Measurements from ENCODE around the gene FAM9C. TPM values are rescaled to one million over a fixed set of nuclear protein-coding genes. Genes with fewer than 3 reads are reported as not detected.
A peak's percentile ranks its signal among the peaks of the same experiment; 100 is the strongest.

Gene FAM9C
- total RNA-seq, 2 experiments from 2014 or later: not detected

GRCh38 chrX:12994321-12994720 lies 50.1 kb downstream of the FAM9C start:
- no peaks in the 10 kb centered on the region for H3K9me3 Mint-ChIP-seq
- no peak overlapping the region for H3K4me3 ChIP-seq (ENCODE audit: low read length)
- no peaks in the 10 kb centered on the region for H3K9me3 ChIP-seq (ENCODE audit: control insufficient read depth in 1 of 2, insufficient read depth in 1 of 2, low read length in 2 of 2)
- peak overlapping the region; percentile 56 for H3K27ac Mint-ChIP-seq
- ChIA-PET POLR2A (interaction anchor here (21.5 kb wide), 1 partner anchor 15 kb away, joined by 502 read pairs; the partner anchor contains the start of gene TMSB4X), CTCF (interaction anchor here (2.0 kb wide), 1 partner anchor 48 kb away, joined by 5 read pairs; no protein-coding TSS in a partner anchor)
- H3K36me3 ChIP-seq (ENCODE audit: insufficient read depth, low read length): no peaks in the 10 kb centered on the region
- no peak for DNase-seq
- TF ChIP-seq CTCF (IDR thresholded peaks at IDR 0.05): no peak
- no peaks in the 10 kb centered on the region for H3K27me3 Mint-ChIP-seq
- no peaks in the 10 kb centered on the region for H3K27me3 ChIP-seq (ENCODE audit: control insufficient read depth in 1 of 2, insufficient read depth in 2 of 2, low read length in 2 of 2)
- H3K27ac ChIP-seq (ENCODE audit: low read depth in 1 of 2, low read length in 2 of 2): no peak overlapping the region
- no peak overlapping the region for H3K4me3 Mint-ChIP-seq
- peaks cover 25% of the 10 kb centered on the region for H3K4me1 ChIP-seq (ENCODE audit: insufficient read depth, low read length)
- intact Hi-C loops (cut with DNase I, micrococcal nuclease): no loop called here
- H3K4me1 Mint-ChIP-seq (ENCODE audit: low read depth): peaks cover 69% of the 10 kb centered on the region
- no peaks in the 10 kb centered on the region for H3K36me3 Mint-ChIP-seq (ENCODE audit: low read depth)
- ATAC-seq (ENCODE audit: poor library complexity): no peak

DNA sequence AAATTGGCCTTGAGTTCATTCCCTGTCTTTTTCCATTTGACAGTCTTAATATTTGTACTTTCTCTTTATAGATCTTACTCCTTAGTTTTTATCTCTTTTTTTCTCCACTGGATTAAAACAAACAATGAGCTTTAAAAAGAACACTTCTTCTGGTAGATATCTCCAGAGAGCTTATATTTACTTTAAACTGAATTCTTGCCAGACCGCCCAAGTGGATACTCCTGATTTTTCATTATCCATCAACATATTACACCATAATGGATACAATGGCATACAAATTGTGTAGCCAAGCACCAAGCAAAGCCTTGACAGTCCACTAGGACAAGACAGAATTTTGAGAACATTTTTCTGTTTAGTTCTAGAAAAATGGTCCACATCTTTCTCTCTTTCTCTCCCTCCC lies 50.6 kb downstream of the FAM9C start:
- H3K4me3 Mint-ChIP-seq: no peak overlapping the region

DNA sequence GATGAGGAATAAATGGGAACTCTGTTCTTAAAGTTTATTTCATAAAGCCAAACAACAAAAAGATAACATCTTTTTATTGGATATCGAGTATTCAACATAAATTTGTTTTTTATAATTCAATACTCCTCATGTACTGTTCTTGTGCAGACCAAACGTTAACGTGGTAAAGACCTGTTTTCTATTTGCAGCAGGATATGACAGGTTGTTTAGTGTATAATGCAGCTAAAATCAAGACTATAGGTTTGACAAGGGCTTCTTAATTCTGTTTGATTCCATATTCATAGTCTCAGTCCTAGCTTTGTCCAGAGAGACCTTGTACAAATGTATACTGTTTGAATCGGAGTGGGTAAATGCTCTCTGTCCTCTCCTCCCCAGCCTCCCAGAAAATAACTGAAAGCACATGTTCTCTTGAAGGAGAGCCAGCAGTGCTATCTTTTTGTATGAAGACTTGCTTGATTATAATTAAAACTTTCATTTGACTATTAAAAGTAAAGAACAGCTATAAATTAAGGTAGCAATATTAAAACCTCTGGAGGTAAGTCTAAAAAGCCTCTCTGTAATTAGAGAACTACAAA lies 51.8 kb downstream of the FAM9C start:
- POLR2A ChIA-PET: interaction anchor here (0.8 to 21.5 kb wide), 5 partner anchors 13 to 100 kb away, joined by 3 to 502 read pairs (median 4); partner anchors contain the start of gene TMSB4X
- Histone ChIP-seq H3K4me3 (ENCODE audit: low read length) (no peak overlapping the region), H3K27ac (ENCODE audit: low read depth in 1 of 2, low read length in 2 of 2) (no peak overlapping the region), H3K36me3 (ENCODE audit: insufficient read depth, low read length) (no peaks in the 10 kb centered on the region), H3K27me3 (ENCODE audit: control insufficient read depth in 1 of 2, insufficient read depth in 2 of 2, low read length in 2 of 2) (no peaks in the 10 kb centered on the region), H3K9me3 (ENCODE audit: control insufficient read depth in 1 of 2, insufficient read depth in 1 of 2, low read length in 2 of 2) (no peaks in the 10 kb centered on the region), H3K4me1 (ENCODE audit: insufficient read depth, low read length) (peaks cover 18% of the 10 kb centered on the region)
- Mint-ChIP-seq H3K27me3 (no peaks in the 10 kb centered on the region), H3K27ac (peak overlapping the region; percentile 71), H3K4me3 (no peak overlapping the region), H3K4me1 (ENCODE audit: low read depth) (peaks cover 63% of the 10 kb centered on the region), H3K36me3 (ENCODE audit: low read depth) (no peaks in the 10 kb centered on the region), H3K9me3 (no peaks in the 10 kb centered on the region)
- no peak for DNase-seq
- CTCF ChIA-PET: interaction anchor here (1.2 to 2.0 kb wide), 3 partner anchors 9 to 100 kb away, joined by 3 to 5 read pairs (median 5); no protein-coding TSS in a partner anchor
- peak; percentile 46 for ATAC-seq (ENCODE audit: poor library complexity)
- intact Hi-C loops (cut with DNase I, micrococcal nuclease): no loop called here
- TF ChIP-seq CTCF (IDR thresholded peaks at IDR 0.05): no peak

More for the DNA sequence above, 50.6 kb downstream of the FAM9C start:
- no peak for TF ChIP-seq CTCF (IDR thresholded peaks at IDR 0.05)
- Mint-ChIP-seq H3K4me1 (ENCODE audit: low read depth) (peaks cover 67% of the 10 kb centered on the region), H3K27ac (peak overlapping the region; percentile 56), H3K36me3 (ENCODE audit: low read depth) (no peaks in the 10 kb centered on the region), H3K9me3 (no peaks in the 10 kb centered on the region), H3K27me3 (no peaks in the 10 kb centered on the region)
- Histone ChIP-seq H3K27ac (ENCODE audit: low read depth in 1 of 2, low read length in 2 of 2) (no peak overlapping the region), H3K27me3 (ENCODE audit: control insufficient read depth in 1 of 2, insufficient read depth in 2 of 2, low read length in 2 of 2) (no peaks in the 10 kb centered on the region), H3K4me3 (ENCODE audit: low read length) (no peak overlapping the region), H3K9me3 (ENCODE audit: control insufficient read depth in 1 of 2, insufficient read depth in 1 of 2, low read length in 2 of 2) (no peaks in the 10 kb centered on the region), H3K4me1 (ENCODE audit: insufficient read depth, low read length) (peaks cover 21% of the 10 kb centered on the region), H3K36me3 (ENCODE audit: insufficient read depth, low read length) (no peaks in the 10 kb centered on the region)
- POLR2A ChIA-PET: interaction anchor here (0.8 to 21.5 kb wide), 2 partner anchors 15 to 98 kb away, joined by 3 to 502 read pairs; partner anchors contain the start of gene TMSB4X
- intact Hi-C loops (cut with DNase I, micrococcal nuclease): no loop called here
- CTCF ChIA-PET: interaction anchor here (0.9 to 2.0 kb wide), 3 partner anchors 20 to 99 kb away, joined by 3 to 5 read pairs (median 5); no protein-coding TSS in a partner anchor
- no peak for DNase-seq
- no peak for ATAC-seq (ENCODE audit: poor library complexity)
